BE2C (cell line): ENCODE measurements around the gene PRIMPOL.

Experiments
- DNase-seq: peaks from one replicate; pipeline ENCODE4 v3.0.0-alpha.2; 2020
- H3K27me3 ChIP-seq: fragments of 250-450 bp; sonication (Bioruptor Pico); 2 replicates; pipeline ENCODE4 v1.5.1; 2020; ENCODE audit warnings: mild to moderate bottlenecking
- H3K36me3 ChIP-seq: fragments of 250-450 bp; sonication (Bioruptor Pico); 2 replicates; pipeline ENCODE4 v1.5.1; 2020; ENCODE audit warnings: mild to moderate bottlenecking
- H3K4me1 ChIP-seq: fragments of 250-450 bp; sonication (Bioruptor Pico); 2 replicates; pipeline ENCODE4 v1.5.1; 2020
- H3K4me3 ChIP-seq: 2 replicates; pipeline ENCODE4 v1.5.1; 2011; ENCODE audit warnings: low read depth, low read length
- H3K9me3 ChIP-seq: fragments of 250-450 bp; sonication (Bioruptor Pico); 2 replicates; pipeline ENCODE4 v1.5.1; 2020
- CTCF ChIP-seq: IDR thresholded peaks from 2 replicates; pipeline ENCODE4 v1.5.1; 2012; ENCODE audit warnings: mild to moderate bottlenecking, low read depth, low read length

PRIMPOL gene

GRCh38 chr4:184688005-184688404 lies 38.5 kb downstream of the PRIMPOL start:
- no peak for DNase-seq
- Histone ChIP-seq H3K4me3 (no peak overlapping the region), H3K4me1 (no peaks in the 10 kb centered on the region), H3K36me3 (no peaks in the 10 kb centered on the region), H3K27me3 (no peaks in the 10 kb centered on the region), H3K9me3 (no peaks in the 10 kb centered on the region)
- no peak for TF ChIP-seq CTCF

GRCh38 chr4:184688447-184688846 lies 38.9 kb downstream of the PRIMPOL start:
- Histone ChIP-seq H3K9me3 (no peaks in the 10 kb centered on the region), H3K27me3 (no peaks in the 10 kb centered on the region), H3K4me3 (no peak overlapping the region), H3K36me3 (no peaks in the 10 kb centered on the region; the same call in 1 of the 2 replicates), H3K4me1 (no peaks in the 10 kb centered on the region)
- DNase-seq: no peak
- no peak for TF ChIP-seq CTCF

DNA sequence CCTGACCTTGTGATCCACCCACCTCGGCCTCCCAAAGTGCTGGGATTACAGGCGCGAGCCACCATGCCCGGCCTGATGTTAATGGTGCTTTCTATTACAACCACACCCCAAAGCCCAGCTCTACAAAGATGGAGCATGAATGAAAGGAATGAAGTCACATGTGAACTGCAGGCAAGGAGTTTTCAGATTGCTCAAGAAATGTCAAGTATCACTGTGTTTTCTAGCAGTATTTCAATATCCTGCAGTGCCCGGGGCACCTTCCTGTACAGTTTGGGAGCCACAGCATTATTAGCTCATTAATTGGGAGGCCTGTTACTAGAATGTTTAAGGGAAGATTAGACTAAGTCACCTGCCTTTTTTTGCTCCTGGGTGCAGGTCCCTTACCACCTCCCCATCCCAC lies 40.1 kb downstream of the PRIMPOL start:
- no peak for DNase-seq

DNA sequence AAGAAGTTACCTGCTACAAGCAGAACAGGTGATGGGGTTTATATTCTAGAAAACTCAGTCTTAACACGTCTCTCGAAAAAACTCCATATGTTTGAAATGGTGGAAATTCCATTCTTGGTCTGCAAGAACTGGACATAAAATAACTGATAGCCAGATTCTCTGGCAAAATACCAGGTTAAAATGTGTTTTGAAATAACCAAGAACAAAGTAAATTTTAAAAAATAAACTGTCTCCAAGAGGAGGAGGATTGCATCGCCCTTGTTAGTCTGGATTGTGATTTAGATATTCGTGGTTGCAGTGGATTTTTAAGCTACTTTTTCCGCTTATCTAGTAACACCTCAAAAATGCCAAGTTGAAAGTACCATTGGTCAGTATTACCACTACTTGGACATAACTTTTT lies 43.5 kb downstream of the PRIMPOL start:
- Histone ChIP-seq H3K36me3 (peaks cover 25% of the 10 kb centered on the region), H3K27me3 (no peaks in the 10 kb centered on the region), H3K4me1 (peaks cover 9% of the 10 kb centered on the region), H3K9me3 (no peaks in the 10 kb centered on the region), H3K4me3 (no peak overlapping the region)
- TF ChIP-seq CTCF: no peak
- no peak for DNase-seq

More for the DNA sequence above, 40.1 kb downstream of the PRIMPOL start:
- no peak for TF ChIP-seq CTCF
- Histone ChIP-seq H3K36me3 (peaks cover 12% of the 10 kb centered on the region), H3K4me1 (peaks cover 3% of the 10 kb centered on the region; the same call in 1 of the 2 replicates), H3K9me3 (no peaks in the 10 kb centered on the region), H3K27me3 (no peaks in the 10 kb centered on the region), H3K4me3 (no peak overlapping the region)

- peaks cover 9% of the 10 kb centered on the region for H3K4me1 ChIP-seq
- H3K27me3 ChIP-seq: no peaks in the 10 kb centered on the region
- H3K4me3 ChIP-seq: no peak overlapping the region
- H3K9me3 ChIP-seq: no peaks in the 10 kb centered on the region
- TF ChIP-seq CTCF: no peak
- DNase-seq: no peak
- H3K36me3 ChIP-seq: peaks cover 26% of the 10 kb centered on the region
These were observed 44.9 kb downstream of the PRIMPOL start for GRCh38 chr4:184694412-184694956.

DNA sequence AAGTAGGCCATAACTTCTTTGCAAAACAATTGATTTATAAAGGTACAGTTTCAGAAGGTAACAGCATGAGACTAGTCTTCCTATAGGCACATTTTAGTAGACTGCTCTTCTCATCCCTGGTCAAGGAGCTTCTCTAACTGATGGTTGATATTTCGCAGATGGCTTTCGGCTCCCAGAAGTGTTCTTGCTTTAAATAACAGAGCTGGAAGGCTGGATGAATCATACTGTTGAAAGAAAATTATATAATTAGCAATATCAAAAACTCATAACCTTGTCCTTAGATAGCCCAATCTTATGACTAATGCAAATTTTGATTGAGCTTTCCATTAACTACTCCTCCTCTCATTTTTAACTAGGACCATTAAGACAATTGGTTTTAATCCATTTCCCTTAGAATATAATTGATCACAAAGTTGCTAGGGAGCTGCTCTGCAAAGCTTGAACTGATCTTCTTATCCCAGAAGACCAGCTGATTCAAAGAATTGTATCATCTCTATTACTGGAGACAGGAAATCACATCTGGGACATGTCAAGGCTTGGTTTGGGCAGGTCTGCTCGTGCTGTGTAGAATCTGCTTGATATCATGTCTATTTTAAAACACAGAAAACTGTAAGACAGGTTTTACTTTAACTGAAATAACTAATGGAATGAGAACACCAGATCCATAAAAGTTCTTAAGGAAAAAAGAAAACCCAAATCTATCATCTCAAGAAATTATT lies 45.8 kb downstream of the PRIMPOL start:
- no peak overlapping the region for H3K4me3 ChIP-seq
- H3K27me3 ChIP-seq: no peaks in the 10 kb centered on the region
- no peaks in the 10 kb centered on the region for H3K9me3 ChIP-seq
- no peak for TF ChIP-seq CTCF
- peaks cover 9% of the 10 kb centered on the region for H3K4me1 ChIP-seq
- peaks cover 31% of the 10 kb centered on the region for H3K36me3 ChIP-seq
- DNase-seq: peak; percentile 52
